DND-41 (cell line): ENCODE measurements around the gene SERP2.

Source experiments
- ATAC-seq: fragments of 200-7000 bp; cut with Tn5 transposase; 3 replicates; pipeline ENCODE4 v1.9.1; 2021; ENCODE audit warnings: low read depth; ENCODE audit not compliant: insufficient read depth
- DNase-seq: peaks from one replicate; pipeline ENCODE4 v3.0.0-alpha.2; 2020
- H2AFZ ChIP-seq: 2 replicates; pipeline ENCODE4 v1.6.0; 2012; ENCODE audit warnings: low read depth, low read length
- H3K27ac ChIP-seq: 2 replicates; pipeline ENCODE4 v1.5.1; 2012; ENCODE audit warnings: low read length, inconsistent platforms
- H3K27me3 ChIP-seq: fragments of 200-600 bp; sonication (generic); 2 replicates; pipeline ENCODE4 v1.6.0; 2012; ENCODE audit warnings: low read length, mild to moderate bottlenecking, inconsistent platforms; ENCODE audit not compliant: insufficient read depth, poor library complexity
- H3K36me3 ChIP-seq: 2 replicates; pipeline ENCODE4 v1.5.1; 2012; ENCODE audit warnings: low read length, inconsistent platforms; ENCODE audit not compliant: insufficient read depth
- H3K4me1 ChIP-seq: 2 replicates; pipeline ENCODE4 v1.5.1; 2012; ENCODE audit warnings: mild to moderate bottlenecking, low read length; ENCODE audit not compliant: insufficient read depth
- H3K4me2 ChIP-seq: 2 replicates; pipeline ENCODE4 v1.6.0; 2012; ENCODE audit warnings: mild to moderate bottlenecking, moderate library complexity, low read length, inconsistent platforms; ENCODE audit not compliant: insufficient read depth
- H3K4me3 ChIP-seq, 2 experiments: fragments of 200-600 bp in 1 of 2; shearing (Covaris generic) in 1 of 2; 2 replicates each; pipeline ENCODE4 v1.5.1; 2012 to 2016; ENCODE audit warnings: inconsistent platforms in 2 of 2, low read length in 2 of 2, mild to moderate bottlenecking in 2 of 2, low read depth in 1 of 2, moderate library complexity in 1 of 2
- H3K79me2 ChIP-seq: 2 replicates; pipeline ENCODE4 v1.6.0; 2012; ENCODE audit warnings: low read length, inconsistent platforms; ENCODE audit not compliant: insufficient read depth
- H3K9ac ChIP-seq: 2 replicates; pipeline ENCODE4 v1.6.0; 2012; ENCODE audit warnings: low read depth, mild to moderate bottlenecking, inconsistent platforms, low read length, moderate library complexity
- H3K9me3 ChIP-seq: 2 replicates; pipeline ENCODE4 v1.5.1; 2012; ENCODE audit warnings: low read length, moderate library complexity, mild to moderate bottlenecking, inconsistent platforms; ENCODE audit not compliant: insufficient read depth, severe bottlenecking
- H4K20me1 ChIP-seq: 2 replicates; pipeline ENCODE4 v1.6.0; 2012; ENCODE audit warnings: low read length; ENCODE audit not compliant: insufficient read depth
- EZH2 ChIP-seq: IDR thresholded peaks from 3 replicates; pipeline ENCODE4 v1.6.1; 2012; ENCODE audit warnings: borderline replicate concordance, low read depth, mild to moderate bottlenecking, moderate library complexity, low read length, inconsistent platforms; ENCODE audit not compliant: severe bottlenecking
- TF ChIP-seq, protein P1 (sequence below): IDR thresholded peaks from 2 replicates; pipeline ENCODE4 v1.5.1; 2012; ENCODE audit warnings: borderline replicate concordance, low read length, moderate library complexity, mild to moderate bottlenecking; ENCODE audit not compliant: poor library complexity, severe bottlenecking; ENCODE audit errors: extremely low read depth

SERP2 gene

DNA sequence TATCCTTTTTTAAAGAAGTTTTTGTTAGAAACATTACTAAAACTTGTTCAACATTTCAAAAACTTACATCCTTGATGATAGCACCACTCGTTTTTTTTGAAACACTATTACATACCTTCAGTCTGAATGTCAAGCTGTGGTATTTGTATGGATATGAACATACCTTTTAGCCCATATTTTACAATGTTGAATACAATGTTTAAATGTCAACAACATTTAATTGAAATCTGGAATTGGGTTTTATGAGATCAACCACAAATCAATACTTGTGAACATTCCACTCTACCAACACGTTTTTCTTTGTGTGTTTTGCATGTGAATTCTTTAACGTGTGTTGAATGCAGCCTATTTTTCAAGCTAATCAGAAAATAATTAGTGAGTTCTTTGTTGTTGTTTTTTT is 4.7 kb downstream of the SERP2 start:
- H3K4me2 ChIP-seq, result no peak overlapping the region
- no peak for TF ChIP-seq EZH2
- TF ChIP-seq, protein P1, sequence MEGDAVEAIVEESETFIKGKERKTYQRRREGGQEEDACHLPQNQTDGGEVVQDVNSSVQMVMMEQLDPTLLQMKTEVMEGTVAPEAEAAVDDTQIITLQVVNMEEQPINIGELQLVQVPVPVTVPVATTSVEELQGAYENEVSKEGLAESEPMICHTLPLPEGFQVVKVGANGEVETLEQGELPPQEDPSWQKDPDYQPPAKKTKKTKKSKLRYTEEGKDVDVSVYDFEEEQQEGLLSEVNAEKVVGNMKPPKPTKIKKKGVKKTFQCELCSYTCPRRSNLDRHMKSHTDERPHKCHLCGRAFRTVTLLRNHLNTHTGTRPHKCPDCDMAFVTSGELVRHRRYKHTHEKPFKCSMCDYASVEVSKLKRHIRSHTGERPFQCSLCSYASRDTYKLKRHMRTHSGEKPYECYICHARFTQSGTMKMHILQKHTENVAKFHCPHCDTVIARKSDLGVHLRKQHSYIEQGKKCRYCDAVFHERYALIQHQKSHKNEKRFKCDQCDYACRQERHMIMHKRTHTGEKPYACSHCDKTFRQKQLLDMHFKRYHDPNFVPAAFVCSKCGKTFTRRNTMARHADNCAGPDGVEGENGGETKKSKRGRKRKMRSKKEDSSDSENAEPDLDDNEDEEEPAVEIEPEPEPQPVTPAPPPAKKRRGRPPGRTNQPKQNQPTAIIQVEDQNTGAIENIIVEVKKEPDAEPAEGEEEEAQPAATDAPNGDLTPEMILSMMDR, result no peak
- H3K36me3 ChIP-seq, result no peaks in the 10 kb centered on the region
- no peak for DNase-seq
- no peak overlapping the region for H3K9ac ChIP-seq
- H3K27ac ChIP-seq, result no peak overlapping the region
- no peaks in the 10 kb centered on the region for H3K79me2 ChIP-seq
- H3K4me3 ChIP-seq, result no peak overlapping the region
- no peak for ATAC-seq
- H2AFZ ChIP-seq, result no peak overlapping the region
- H3K9me3 ChIP-seq, result no peaks in the 10 kb centered on the region
- H4K20me1 ChIP-seq, result no peaks in the 10 kb centered on the region
- H3K4me1 ChIP-seq, result no peaks in the 10 kb centered on the region
- no peaks in the 10 kb centered on the region for H3K27me3 ChIP-seq

DNA sequence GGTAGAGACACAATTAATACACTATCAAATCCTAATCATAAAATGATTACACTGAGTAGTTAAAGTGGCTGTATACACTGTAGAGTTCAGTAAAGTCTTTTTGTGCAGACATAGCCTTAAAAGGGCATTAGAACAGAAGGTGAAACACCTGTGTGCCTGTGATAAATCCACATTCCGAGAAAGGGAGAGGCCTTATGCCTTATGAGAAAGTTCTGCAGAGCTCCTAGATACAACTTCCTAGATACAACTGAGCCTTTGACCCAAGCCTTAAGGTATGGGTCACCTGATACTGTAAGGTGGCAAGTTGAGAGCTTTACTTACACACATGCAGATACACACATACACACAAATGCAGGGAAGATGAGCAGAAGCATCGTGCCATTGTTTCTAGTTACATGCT is 6.3 kb downstream of the SERP2 start:
- Histone ChIP-seq H3K36me3 (no peaks in the 10 kb centered on the region), H3K9me3 (no peaks in the 10 kb centered on the region), H3K4me3 (no peak overlapping the region), H3K4me2 (no peak overlapping the region), H3K27me3 (no peaks in the 10 kb centered on the region), H2AFZ (no peak overlapping the region), H3K4me1 (no peaks in the 10 kb centered on the region), H3K27ac (no peak overlapping the region), H3K79me2 (no peaks in the 10 kb centered on the region), H3K9ac (no peak overlapping the region), H4K20me1 (no peaks in the 10 kb centered on the region)
- TF ChIP-seq, protein P1, result no peak
- no peak for TF ChIP-seq EZH2
- DNase-seq, result no peak
- ATAC-seq, result no peak

DNA sequence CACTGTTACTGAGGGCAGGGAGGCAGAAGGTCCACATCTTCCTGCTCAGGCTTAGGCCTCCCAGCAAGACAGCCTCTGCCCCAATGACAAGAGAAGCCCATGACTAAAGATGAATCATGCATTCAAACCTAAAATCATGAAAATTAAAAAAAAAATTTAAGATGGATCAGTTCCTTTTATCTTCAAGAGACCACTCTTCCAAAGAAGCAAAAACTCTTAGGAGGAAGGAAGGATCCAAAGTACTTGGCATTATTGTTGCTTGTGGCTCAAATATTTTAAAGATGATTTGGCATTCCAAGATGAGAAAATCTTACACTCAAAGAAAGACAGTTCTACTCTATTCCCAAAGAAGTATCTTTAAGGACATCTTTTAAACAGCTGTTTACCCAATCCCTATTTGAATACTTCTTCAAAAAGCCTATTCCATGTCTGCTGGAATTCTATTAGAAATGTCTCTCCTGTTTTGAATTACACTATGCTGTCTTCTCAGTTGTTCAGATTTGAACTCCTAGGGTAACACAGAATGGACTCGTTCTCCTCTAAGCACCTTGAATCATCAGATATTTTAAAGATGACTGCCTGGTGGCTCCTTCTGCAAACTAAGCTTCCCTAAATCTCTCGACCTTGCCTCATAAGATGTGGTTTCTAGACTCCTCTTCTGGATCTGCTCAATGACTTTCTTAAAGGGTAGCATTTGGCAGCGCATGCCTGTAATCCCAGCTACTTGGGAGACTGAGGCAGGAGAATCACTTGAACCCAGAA is 7.0 kb downstream of the SERP2 start:
- ATAC-seq (no peak), DNase-seq (no peak)
- no peaks in the 10 kb centered on the region for H3K27me3 ChIP-seq
- H3K9ac ChIP-seq, result no peak overlapping the region
- H3K4me2 ChIP-seq, result no peak overlapping the region
- no peaks in the 10 kb centered on the region for H4K20me1 ChIP-seq
- TF ChIP-seq, protein P1, result no peak
- no peak for TF ChIP-seq EZH2
- H3K36me3 ChIP-seq, result no peaks in the 10 kb centered on the region
- H3K4me1 ChIP-seq, result no peaks in the 10 kb centered on the region
- no peak overlapping the region for H3K27ac ChIP-seq
- H3K79me2 ChIP-seq, result no peaks in the 10 kb centered on the region
- no peaks in the 10 kb centered on the region for H3K9me3 ChIP-seq
- H3K4me3 ChIP-seq, result no peak overlapping the region
- H2AFZ ChIP-seq, result no peak overlapping the region

DNA sequence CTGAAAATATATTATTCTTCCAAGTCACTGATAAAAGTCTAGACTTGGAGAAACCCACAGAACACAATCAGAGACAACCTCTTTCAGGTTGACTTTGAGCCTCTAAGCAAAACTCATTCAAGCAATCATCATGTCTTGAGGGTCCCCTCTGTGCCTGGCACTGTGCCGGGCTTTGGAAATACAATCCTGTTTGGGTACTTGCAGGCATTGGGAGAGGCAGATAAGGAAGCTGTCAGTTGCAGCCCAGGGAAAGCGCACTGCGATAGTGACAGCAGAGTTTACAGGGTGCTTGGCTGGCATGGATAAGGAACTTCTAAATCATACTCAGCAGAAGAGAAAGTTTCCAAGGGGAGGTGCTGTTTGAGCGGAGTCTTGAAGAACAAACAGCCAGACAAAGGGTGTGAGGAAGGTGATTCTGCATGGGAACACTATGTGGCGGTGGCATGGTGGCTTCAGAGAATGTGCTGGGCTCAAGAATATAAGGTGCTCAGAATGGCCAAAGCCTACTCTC is 9.1 kb downstream of the SERP2 start:
- TF ChIP-seq EZH2, result no peak
- TF ChIP-seq, protein P1, result no peak
- no peaks in the 10 kb centered on the region for H4K20me1 ChIP-seq
- ATAC-seq (no peak), DNase-seq (no peak)
- H2AFZ ChIP-seq, result no peak overlapping the region
- H3K27me3 ChIP-seq, result no peaks in the 10 kb centered on the region
- H3K9ac ChIP-seq, result no peak overlapping the region
- H3K4me3 ChIP-seq, result no peak overlapping the region
- no peaks in the 10 kb centered on the region for H3K4me1 ChIP-seq
- H3K27ac ChIP-seq, result no peak overlapping the region
- no peak overlapping the region for H3K4me2 ChIP-seq
- no peaks in the 10 kb centered on the region for H3K9me3 ChIP-seq
- H3K79me2 ChIP-seq, result no peaks in the 10 kb centered on the region
- no peaks in the 10 kb centered on the region for H3K36me3 ChIP-seq
